Measurements from ENCODE around the gene EGFR. TPM values are rescaled to one million over a fixed set of nuclear protein-coding genes. Genes with fewer than 3 reads are reported as not detected.

EGFR gene
- total RNA-seq, 1 donor from 2014 or later, result 6.1 TPM

- TF ChIP-seq, protein P1, sequence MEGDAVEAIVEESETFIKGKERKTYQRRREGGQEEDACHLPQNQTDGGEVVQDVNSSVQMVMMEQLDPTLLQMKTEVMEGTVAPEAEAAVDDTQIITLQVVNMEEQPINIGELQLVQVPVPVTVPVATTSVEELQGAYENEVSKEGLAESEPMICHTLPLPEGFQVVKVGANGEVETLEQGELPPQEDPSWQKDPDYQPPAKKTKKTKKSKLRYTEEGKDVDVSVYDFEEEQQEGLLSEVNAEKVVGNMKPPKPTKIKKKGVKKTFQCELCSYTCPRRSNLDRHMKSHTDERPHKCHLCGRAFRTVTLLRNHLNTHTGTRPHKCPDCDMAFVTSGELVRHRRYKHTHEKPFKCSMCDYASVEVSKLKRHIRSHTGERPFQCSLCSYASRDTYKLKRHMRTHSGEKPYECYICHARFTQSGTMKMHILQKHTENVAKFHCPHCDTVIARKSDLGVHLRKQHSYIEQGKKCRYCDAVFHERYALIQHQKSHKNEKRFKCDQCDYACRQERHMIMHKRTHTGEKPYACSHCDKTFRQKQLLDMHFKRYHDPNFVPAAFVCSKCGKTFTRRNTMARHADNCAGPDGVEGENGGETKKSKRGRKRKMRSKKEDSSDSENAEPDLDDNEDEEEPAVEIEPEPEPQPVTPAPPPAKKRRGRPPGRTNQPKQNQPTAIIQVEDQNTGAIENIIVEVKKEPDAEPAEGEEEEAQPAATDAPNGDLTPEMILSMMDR (IDR thresholded peaks at IDR 0.05; ENCODE audit: borderline replicate concordance), result no peak
- Histone ChIP-seq H3K27ac (replicated peaks) (peak overlapping the region; percentile 61), H3K9me3 (replicated peaks) (no peaks in the 10 kb centered on the region), H3K4me1 (peaks cover 55% of the 10 kb centered on the region), H3K36me3 (peaks cover 18% of the 10 kb centered on the region), H3K27me3 (ENCODE audit: low read depth) (no peaks in the 10 kb centered on the region), H3K4me3 (no peak overlapping the region)
- no peak for DNase-seq
- intact Hi-C loops (cut with micrococcal nuclease), result no loop called here
These were observed 169.8 kb downstream of the EGFR start for GRCh38 chr7:55188590-55189138.

DNA sequence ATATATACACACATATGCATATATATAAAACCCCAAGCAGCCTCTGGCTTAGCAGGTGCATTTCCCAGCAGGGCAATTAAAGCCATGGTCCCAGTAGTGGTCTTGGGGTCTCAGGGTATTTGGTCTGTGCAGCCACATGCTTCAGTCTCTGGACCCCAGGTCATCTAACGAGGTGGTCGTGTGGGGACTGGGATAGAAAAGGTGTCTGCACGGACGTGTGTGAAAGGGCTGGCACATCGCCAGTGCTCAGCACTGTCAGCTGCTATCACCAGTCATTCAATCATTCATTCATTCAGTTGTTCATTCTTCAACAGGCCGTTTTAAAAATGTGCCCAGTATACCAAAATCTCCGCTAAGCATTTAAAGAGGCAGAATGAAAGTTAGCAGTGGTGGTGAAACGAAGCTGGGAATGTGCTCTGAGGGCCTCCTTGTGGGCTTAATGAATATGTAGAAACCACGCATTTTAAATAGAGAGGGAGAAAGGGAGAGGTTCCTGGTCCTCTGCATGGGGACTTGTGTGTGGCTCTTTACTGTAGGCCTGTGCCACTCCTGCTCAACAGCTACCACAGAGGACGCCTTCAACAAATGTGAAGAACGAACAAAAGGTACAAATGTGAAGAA lies 170.4 kb downstream of the EGFR start:
- intact Hi-C loops (cut with micrococcal nuclease), result no loop called here
- peaks cover 18% of the 10 kb centered on the region for H3K36me3 ChIP-seq
- DNase-seq, result no peak
- H3K4me3 ChIP-seq, result no peak overlapping the region
- H3K27me3 ChIP-seq (ENCODE audit: low read depth), result no peaks in the 10 kb centered on the region
- H3K4me1 ChIP-seq, result peaks cover 55% of the 10 kb centered on the region
- H3K27ac ChIP-seq (replicated peaks), result peak overlapping the region; percentile 33
- no peaks in the 10 kb centered on the region for H3K9me3 ChIP-seq (replicated peaks)
- TF ChIP-seq, protein P1 (IDR thresholded peaks at IDR 0.05; ENCODE audit: borderline replicate concordance), result no peak

DNA sequence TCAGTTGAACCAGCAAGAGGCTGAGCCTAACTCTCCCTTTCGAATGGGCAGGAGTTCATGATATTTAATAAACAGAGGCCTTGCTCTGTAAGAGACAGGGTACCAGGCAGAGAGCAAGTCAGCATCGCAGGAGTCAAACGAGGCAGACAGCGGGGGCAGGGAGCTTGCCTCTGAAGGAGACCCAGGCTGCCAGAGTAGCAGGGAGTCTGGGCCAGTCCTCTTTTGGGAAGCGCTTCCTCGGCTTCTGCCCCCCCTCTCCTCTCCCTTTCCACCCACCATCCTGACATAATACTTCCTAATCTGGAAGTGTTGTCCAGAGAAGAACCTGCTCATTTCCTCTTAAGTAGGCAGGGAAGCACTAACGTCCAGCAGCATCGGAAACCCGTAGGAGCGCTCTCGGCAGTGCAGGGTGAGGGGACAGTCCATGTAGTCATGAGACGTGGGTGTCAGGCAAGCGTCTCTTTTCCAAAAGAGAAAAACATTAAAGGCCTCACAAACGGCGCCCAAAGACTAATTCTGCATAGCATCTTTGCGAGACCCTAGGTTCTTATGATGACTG lies 171.1 kb downstream of the EGFR start:
- intact Hi-C loops (cut with micrococcal nuclease), result no loop called here
- Histone ChIP-seq H3K27me3 (ENCODE audit: low read depth) (no peaks in the 10 kb centered on the region), H3K4me1 (peaks cover 55% of the 10 kb centered on the region), H3K9me3 (replicated peaks) (no peaks in the 10 kb centered on the region), H3K36me3 (peaks cover 18% of the 10 kb centered on the region), H3K27ac (replicated peaks) (peak overlapping the region; percentile 33), H3K4me3 (no peak overlapping the region)
- no peak for DNase-seq
- TF ChIP-seq, protein P1 (IDR thresholded peaks at IDR 0.05; ENCODE audit: borderline replicate concordance), result no peak

GRCh38 chr7:55190511-55191160 lies 171.8 kb downstream of the EGFR start:
- peaks cover 55% of the 10 kb centered on the region for H3K4me1 ChIP-seq
- H3K4me3 ChIP-seq, result no peak overlapping the region
- TF ChIP-seq, protein P1 (IDR thresholded peaks at IDR 0.05; ENCODE audit: borderline replicate concordance), result no peak
- intact Hi-C loops (cut with micrococcal nuclease), result no loop called here
- no peak overlapping the region for H3K27ac ChIP-seq (replicated peaks)
- DNase-seq, result no peak
- H3K36me3 ChIP-seq, result peaks cover 11% of the 10 kb centered on the region
- no peaks in the 10 kb centered on the region for H3K9me3 ChIP-seq (replicated peaks)
- H3K27me3 ChIP-seq (ENCODE audit: low read depth), result no peaks in the 10 kb centered on the region

DNA sequence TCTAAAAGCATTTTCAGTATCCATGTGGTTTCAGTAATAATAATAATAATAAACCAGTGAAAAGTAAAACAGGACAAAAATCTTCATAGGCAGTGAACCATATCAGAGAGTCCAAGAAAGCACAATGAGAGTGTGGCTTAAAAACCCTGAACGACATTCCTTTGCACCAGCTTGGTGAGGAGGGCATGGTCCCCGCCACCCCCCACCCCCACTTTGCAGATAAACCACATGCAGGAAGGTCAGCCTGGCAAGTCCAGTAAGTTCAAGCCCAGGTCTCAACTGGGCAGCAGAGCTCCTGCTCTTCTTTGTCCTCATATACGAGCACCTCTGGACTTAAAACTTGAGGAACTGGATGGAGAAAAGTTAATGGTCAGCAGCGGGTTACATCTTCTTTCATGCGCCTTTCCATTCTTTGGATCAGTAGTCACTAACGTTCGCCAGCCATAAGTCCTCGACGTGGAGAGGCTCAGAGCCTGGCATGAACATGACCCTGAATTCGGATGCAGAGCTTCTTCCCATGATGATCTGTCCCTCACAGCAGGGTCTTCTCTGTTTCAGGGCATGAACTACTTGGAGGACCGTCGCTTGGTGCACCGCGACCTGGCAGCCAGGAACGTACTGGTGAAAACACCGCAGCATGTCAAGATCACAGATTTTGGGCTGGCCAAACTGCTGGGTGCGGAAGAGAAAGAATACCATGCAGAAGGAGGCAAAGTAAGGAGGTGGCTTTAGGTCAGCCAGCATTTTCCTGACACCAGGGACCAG lies 172.5 kb downstream of the EGFR start:
- H3K9me3 ChIP-seq (replicated peaks), result no peaks in the 10 kb centered on the region
- TF ChIP-seq, protein P1 (IDR thresholded peaks at IDR 0.05; ENCODE audit: borderline replicate concordance), result no peak
- peak overlapping the region; percentile 31 for H3K27ac ChIP-seq (replicated peaks)
- H3K36me3 ChIP-seq, result peaks cover 6% of the 10 kb centered on the region
- intact Hi-C loops (cut with micrococcal nuclease), result no loop called here
- H3K4me1 ChIP-seq, result peaks cover 51% of the 10 kb centered on the region
- H3K27me3 ChIP-seq (ENCODE audit: low read depth), result no peaks in the 10 kb centered on the region
- DNase-seq, result no peak
- no peak overlapping the region for H3K4me3 ChIP-seq

Measured in left ventricle myocardium inferior (tissue), 1 donor.